Measurements from ENCODE around the gene CNOT1. TPM values are rescaled to one million over a fixed set of nuclear protein-coding genes. Genes with fewer than 3 reads are reported as not detected.

CNOT1 gene
- total and polyA plus RNA-seq, 2 of the 4 experiments (the other 2 are of a cell fraction), result 85.5 to 357 TPM

GRCh38 chr16:58493756-58494431, 135.7 kb downstream of the CNOT1 start (continued):
- no peak for TF ChIP-seq USF2 (IDR thresholded peaks at IDR 0.05; ENCODE audit: low read depth, low read length)
- TF ChIP-seq MAZ (IDR thresholded peaks at IDR 0.05; ENCODE audit: borderline replicate concordance, low read depth, low read length), result no peak
- no peak for TF ChIP-seq RCOR1 (IDR thresholded peaks at IDR 0.05; ENCODE audit: insufficient replicate concordance, low read length)
- TF ChIP-seq RFX5 (IDR thresholded peaks at IDR 0.05; ENCODE audit: low read depth, low read length), result no peak
- TF ChIP-seq CHD1 (IDR thresholded peaks at IDR 0.05; ENCODE audit: low read depth, low read length), result no peak
- no peak for TF ChIP-seq NFE2L2 (IDR thresholded peaks at IDR 0.05; ENCODE audit: low read depth, low read length)

Measured in IMR-90 (cell line).